ENCODE measurements around the gene ALDH7A1.
"Not testable (repeated sequence)": the region's sequence is repeated elsewhere in the genome, so short reads cannot be mapped to it uniquely, and the experiment has no call there.

ALDH7A1 gene

GRCh38 chr5:126568206-126568755 lies 26.7 kb downstream of the ALDH7A1 start:
- no peak overlapping the region for H3K4me3 ChIP-seq (ENCODE audit: low read depth, low read length)
- DNase-seq (ENCODE audit: low read depth), result no peak
- TF ChIP-seq POLR2A (IDR thresholded peaks at IDR 0.05; ENCODE audit: extremely low read depth, insufficient read length), result no peak
- TF ChIP-seq MYC (IDR thresholded peaks at IDR 0.05; ENCODE audit: low read depth, low read length), result no peak
- TF ChIP-seq CTCF (IDR thresholded peaks at IDR 0.05; ENCODE audit: low read depth, low read length), result no peak
- no peak for TF ChIP-seq MAX (IDR thresholded peaks at IDR 0.05; ENCODE audit: low read depth, low read length)

GRCh38 chr5:126562823-126563222 lies 32.2 kb downstream of the ALDH7A1 start:
- no peak overlapping the region for H3K4me3 ChIP-seq (ENCODE audit: low read depth, low read length)
- DNase-seq (ENCODE audit: low read depth), result no peak
- TF ChIP-seq MAX (IDR thresholded peaks at IDR 0.05; ENCODE audit: low read depth, low read length) (no peak), POLR2A (IDR thresholded peaks at IDR 0.05; ENCODE audit: extremely low read depth, insufficient read length) (no peak), MYC (IDR thresholded peaks at IDR 0.05; ENCODE audit: low read depth, low read length) (no peak), CTCF (IDR thresholded peaks at IDR 0.05; ENCODE audit: low read depth, low read length) (no peak)

DNA sequence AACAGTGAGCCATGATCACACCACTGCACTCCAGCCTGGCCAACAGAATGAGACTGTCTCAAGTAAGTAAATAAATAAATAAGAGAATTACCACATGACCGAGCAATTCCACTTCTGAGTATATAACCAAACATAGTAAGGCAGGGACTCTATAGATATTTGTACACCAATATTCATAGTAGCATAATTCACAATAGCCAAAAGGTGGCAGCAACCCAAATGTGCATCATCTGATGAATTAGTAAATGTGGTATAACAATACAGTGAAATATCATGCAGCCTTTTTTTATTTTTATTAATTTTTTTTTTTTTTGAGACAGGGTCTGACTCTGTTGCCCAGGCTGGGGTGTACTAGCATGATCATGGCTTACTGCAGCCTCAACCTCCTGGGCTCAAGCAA lies 33.1 kb downstream of the ALDH7A1 start:
- no peak for TF ChIP-seq MAX (IDR thresholded peaks at IDR 0.05; ENCODE audit: low read depth, low read length)
- no peak for TF ChIP-seq CTCF (IDR thresholded peaks at IDR 0.05; ENCODE audit: low read depth, low read length)
- TF ChIP-seq POLR2A (IDR thresholded peaks at IDR 0.05; ENCODE audit: extremely low read depth, insufficient read length), result no peak
- TF ChIP-seq MYC (IDR thresholded peaks at IDR 0.05; ENCODE audit: low read depth, low read length), result no peak
- H3K4me3 ChIP-seq (ENCODE audit: low read depth, low read length), result no peak overlapping the region
- no peak for DNase-seq (ENCODE audit: low read depth)

GRCh38 chr5:126555101-126555500 lies 39.9 kb downstream of the ALDH7A1 start:
- not testable (repeated sequence) for H3K4me3 ChIP-seq (ENCODE audit: low read depth, low read length); DNase-seq (ENCODE audit: low read depth)

GRCh38 chr5:126552614-126553013 lies 42.4 kb downstream of the ALDH7A1 start:
- TF ChIP-seq MYC (IDR thresholded peaks at IDR 0.05; ENCODE audit: low read depth, low read length) (no peak), CTCF (IDR thresholded peaks at IDR 0.05; ENCODE audit: low read depth, low read length) (no peak), MAX (IDR thresholded peaks at IDR 0.05; ENCODE audit: low read depth, low read length) (no peak), POLR2A (IDR thresholded peaks at IDR 0.05; ENCODE audit: extremely low read depth, insufficient read length) (no peak)
- H3K4me3 ChIP-seq (ENCODE audit: low read depth, low read length), result no peak overlapping the region
- DNase-seq (ENCODE audit: low read depth), result no peak

GRCh38 chr5:126544087-126544740 lies 50.8 kb downstream of the ALDH7A1 start:
- peak; percentile 60 for DNase-seq (ENCODE audit: low read depth)
- no peak overlapping the region for H3K4me3 ChIP-seq (ENCODE audit: low read depth, low read length)
- TF ChIP-seq CTCF (IDR thresholded peaks at IDR 0.05; ENCODE audit: low read depth, low read length) (peak; percentile 77), MYC (IDR thresholded peaks at IDR 0.05; ENCODE audit: low read depth, low read length) (no peak)

Data from NB4 (cell line).